Cardiac muscle cell (in vitro differentiated cells and primary cell): ENCODE data around the gene ZNF652. TPM values are rescaled to one million over a fixed set of nuclear protein-coding genes. Genes with fewer than 3 reads are reported as not detected.

ENCODE experiments used
- DNase-seq, 2 donors: peaks; one replicate each; pipeline versions ENCODE4 v3.0.0 to v3.0.0-alpha.2; 2010 to 2017; ENCODE audit warnings: low read depth in 1 of 2, low spot score in 1 of 2
- H3K27ac ChIP-seq: fragments of 200-600 bp; sonication (generic); 2 replicates; pipeline ENCODE4 v1.5.1; 2016
- H3K27me3 ChIP-seq: fragments of 200-600 bp; sonication (generic); 2 replicates; pipeline ENCODE4 v1.6.0; 2016; ENCODE audit warnings: control low read depth
- H3K36me3 ChIP-seq: fragments of 200-600 bp; sonication (generic); 2 replicates; pipeline ENCODE4 v1.5.1; 2016; ENCODE audit warnings: control low read depth
- H3K4me1 ChIP-seq: fragments of 200-600 bp; sonication (generic); 2 replicates; pipeline ENCODE4 v1.8.1; 2017; ENCODE audit warnings: low read depth, mild to moderate bottlenecking, mixed run types
- H3K4me3 ChIP-seq: fragments of 200-600 bp; sonication (generic); 2 replicates; pipeline ENCODE4 v1.5.1; 2016; ENCODE audit warnings: mild to moderate bottlenecking
- H3K9me3 ChIP-seq: fragments of 200-600 bp; sonication (generic); 2 replicates; pipeline ENCODE4 v1.5.1; 2017; ENCODE audit warnings: low read depth, mild to moderate bottlenecking, control low read depth
- CTCF ChIP-seq: IDR thresholded peaks from 2 replicates; pipeline ENCODE4 v1.5.1; 2012; ENCODE audit warnings: low read depth, mild to moderate bottlenecking, low read length
- polyA plus RNA-seq: library from polyadenylated mRNA; unstranded; fragments of >200 nt; fragmentation: Nextera tagmentation; extraction: Ambion mirVana; gene quantifications from 2 replicates; pipeline ENCODE4 v1.2.1, GENCODE V29; 2016
- total RNA-seq: library from RNA; depleted of rRNA; stranded (reverse); fragments of >200 nt; gene quantifications from 2 replicates; pipeline ENCODE4 v1.2.3, GENCODE V29; 2016

The ZNF652 gene
- total RNA-seq (30.0 and 48.5 TPM in 2 replicates), polyA plus RNA-seq (27.4 and 42.6 TPM in 2 replicates)

GRCh38 chr17:49361902-49362722, at the start of gene ZNF652:
Gene ZNF652, minus strand, starts transcription at chr17:49362250. Its CDS starts 44,525 bp downstream, at chr17:49317725.
- DNase-seq: peak; percentile 86 to 99
- no peaks in the 10 kb centered on the region for H3K27me3 ChIP-seq
- no peak for TF ChIP-seq CTCF
- H3K9me3 ChIP-seq: no peaks in the 10 kb centered on the region
- H3K4me1 ChIP-seq: peaks cover 19% of the 10 kb centered on the region
- peak within 1 kb of the TSS; percentile 81 for H3K4me3 ChIP-seq
- no peaks in the 10 kb centered on the region for H3K36me3 ChIP-seq
- peak within 1 kb of the TSS; percentile 97 for H3K27ac ChIP-seq

GRCh38 chr17:49409066-49409465, 47.0 kb upstream of the ZNF652 start:
- DNase-seq: no peak
- no peak overlapping the region for H3K4me3 ChIP-seq
- TF ChIP-seq CTCF: no peak
- no peaks in the 10 kb centered on the region for H3K9me3 ChIP-seq
- H3K4me1 ChIP-seq: peaks cover 4% of the 10 kb centered on the region
- H3K27ac ChIP-seq: no peak overlapping the region
- no peaks in the 10 kb centered on the region for H3K27me3 ChIP-seq
- H3K36me3 ChIP-seq: peaks cover 49% of the 10 kb centered on the region

- H3K4me1 ChIP-seq: no peaks in the 10 kb centered on the region
- H3K27ac ChIP-seq: no peak overlapping the region
- peak; percentile 62 to 90 for DNase-seq
- peaks cover 51% of the 10 kb centered on the region for H3K36me3 ChIP-seq
- H3K4me3 ChIP-seq: no peak overlapping the region
- no peaks in the 10 kb centered on the region for H3K27me3 ChIP-seq
- TF ChIP-seq CTCF: peak; percentile 77
- H3K9me3 ChIP-seq: no peaks in the 10 kb centered on the region
Observed at GRCh38 chr17:49407981-49408501, 46.0 kb upstream of the ZNF652 start.

- no peak for TF ChIP-seq CTCF
- no peak for DNase-seq
- Histone ChIP-seq H3K36me3 (peaks cover 44% of the 10 kb centered on the region), H3K27ac (no peak overlapping the region), H3K9me3 (no peaks in the 10 kb centered on the region), H3K4me1 (no peaks in the 10 kb centered on the region), H3K27me3 (no peaks in the 10 kb centered on the region), H3K4me3 (no peak overlapping the region)
Observed at GRCh38 chr17:49407086-49407485, 45.0 kb upstream of the ZNF652 start.

- no peak overlapping the region for H3K27ac ChIP-seq
- TF ChIP-seq CTCF: no peak
- no peak for DNase-seq
- H3K4me3 ChIP-seq: no peak overlapping the region
- H3K27me3 ChIP-seq: no peaks in the 10 kb centered on the region
- no peaks in the 10 kb centered on the region for H3K9me3 ChIP-seq
- no peaks in the 10 kb centered on the region for H3K4me1 ChIP-seq
- H3K36me3 ChIP-seq: peaks cover 38% of the 10 kb centered on the region
Observed at GRCh38 chr17:49406421-49407061, 44.5 kb upstream of the ZNF652 start.
